GM19463 (cell line): ENCODE results near the gene NXF2.
"Not testable (repeated sequence)": the region's sequence is repeated elsewhere in the genome, so short reads cannot be mapped to it uniquely, and the experiment has no call there.

Experiments used
- ATAC-seq: cut with Tn5 transposase; IDR thresholded peaks from one replicate; pipeline ENCODE4 v1.9.1; 2021; ENCODE audit warnings: mild to moderate bottlenecking, moderate library complexity; ENCODE audit not compliant: unreplicated experiment

The NXF2 gene

GRCh38 chrX:102246893-102247292, at the start of gene NXF2:
TSS of gene NXF2 (plus strand) at chrX:102247167. CDS start at chrX:102307079, 59,912 bp downstream.
- not testable (repeated sequence) for ATAC-seq

- not testable (repeated sequence) for ATAC-seq
Observed at GRCh38 chrX:102207940-102208339, 39.0 kb upstream of the NXF2 start.

- ATAC-seq = not testable (repeated sequence)
Observed at GRCh38 chrX:102214986-102215385, 32.0 kb upstream of the NXF2 start, which contains the start of gene TCP11X1. TSS of gene TCP11X1 (plus strand) at chrX:102215301.

- ATAC-seq = not testable (repeated sequence)
Observed at GRCh38 chrX:102216497-102216896, 30.5 kb upstream of the NXF2 start.

- not testable (repeated sequence) for ATAC-seq
Observed at GRCh38 chrX:102235678-102236077, 11.3 kb upstream of the NXF2 start.

- not testable (repeated sequence) for ATAC-seq
Observed at GRCh38 chrX:102240265-102240664, 6.7 kb upstream of the NXF2 start.

GRCh38 chrX:102272231-102272630, 25.3 kb downstream of the NXF2 start:
- ATAC-seq = not testable (repeated sequence)

- no peak for ATAC-seq
Observed at GRCh38 chrX:102338162-102338561, 91.2 kb downstream of the NXF2 start.

- peak; percentile 78 for ATAC-seq
Observed at GRCh38 chrX:102339312-102340298, 92.6 kb downstream of the NXF2 start.

- ATAC-seq = no peak
Observed at GRCh38 chrX:102341867-102342266, 94.9 kb downstream of the NXF2 start.

- ATAC-seq = no peak
Observed at GRCh38 chrX:102345916-102346315, 98.9 kb downstream of the NXF2 start.
